H9 (cell line): ENCODE data around the gene NFKBIZ. TPM values are rescaled to one million over a fixed set of nuclear protein-coding genes. Genes with fewer than 3 reads are reported as not detected.

Experiments used
- DNase-seq: peaks from one replicate; pipeline ENCODE4 v3.0.0-alpha.2; 2017
- H2AFZ ChIP-seq: one replicate; pipeline ENCODE4 v1.6.1; 2013; ENCODE audit warnings: mild to moderate bottlenecking, low read length, control low read depth, moderate library complexity
- H2AK5ac ChIP-seq: 2 replicates; pipeline ENCODE4 v1.6.1; 2013; ENCODE audit warnings: low read length, control low read depth, mixed read lengths; ENCODE audit not compliant: insufficient read length
- H2BK120ac ChIP-seq: one replicate; pipeline ENCODE4 v1.6.1; 2013; ENCODE audit warnings: low read depth, mild to moderate bottlenecking, low read length, control low read depth, inconsistent platforms; ENCODE audit not compliant: poor library complexity, severe bottlenecking
- H2BK12ac ChIP-seq: 2 replicates; pipeline ENCODE4 v1.6.1; 2013; ENCODE audit warnings: low read length, control low read depth, mixed read lengths, low read depth; ENCODE audit not compliant: insufficient read length
- H2BK15ac ChIP-seq: 2 replicates; pipeline ENCODE4 v1.6.1; 2013; ENCODE audit warnings: low read depth, low read length, control low read depth
- H2BK20ac ChIP-seq: one replicate; pipeline ENCODE4 v1.6.1; 2013; ENCODE audit warnings: low read depth, mild to moderate bottlenecking, low read length, control low read depth, inconsistent platforms; ENCODE audit not compliant: poor library complexity, severe bottlenecking
- H2BK5ac ChIP-seq: 2 replicates; pipeline ENCODE4 v1.6.1; 2013; ENCODE audit warnings: low read length, control low read depth, mixed read lengths; ENCODE audit not compliant: insufficient read length
- H3K14ac ChIP-seq: 2 replicates; pipeline ENCODE4 v1.6.1; 2013; ENCODE audit warnings: low read length, control low read depth; ENCODE audit not compliant: insufficient read depth
- H3K18ac ChIP-seq: 2 replicates; pipeline ENCODE4 v1.6.1; 2013; ENCODE audit warnings: low read depth, mild to moderate bottlenecking, mixed read lengths, low read length, control low read depth; ENCODE audit not compliant: insufficient read length
- H3K23ac ChIP-seq: 2 replicates; pipeline ENCODE4 v1.6.1; 2013; ENCODE audit warnings: low read length, control low read depth, mixed read lengths, low read depth; ENCODE audit not compliant: insufficient read length
- H3K23me2 ChIP-seq: 2 replicates; pipeline ENCODE4 v1.6.1; 2013; ENCODE audit warnings: low read depth, mild to moderate bottlenecking, mixed read lengths, low read length, control low read depth; ENCODE audit not compliant: insufficient read length, poor library complexity, severe bottlenecking
- H3K27ac ChIP-seq: 2 replicates; pipeline ENCODE4 v1.5.1; 2013; ENCODE audit warnings: low read length, control low read depth, mixed read lengths, low read depth; ENCODE audit not compliant: insufficient read length
- H3K27me3 ChIP-seq: 2 replicates; pipeline ENCODE4 v1.6.1; 2013; ENCODE audit warnings: low read length, control low read depth, inconsistent platforms; ENCODE audit not compliant: insufficient read depth
- H3K4ac ChIP-seq: 2 replicates; pipeline ENCODE4 v1.6.1; 2013; ENCODE audit warnings: low read depth, mild to moderate bottlenecking, control low read depth, inconsistent platforms, low read length, moderate library complexity
- H3K4me1 ChIP-seq: 2 replicates; pipeline ENCODE4 v1.6.1; 2013; ENCODE audit warnings: low read length, control low read depth, inconsistent platforms; ENCODE audit not compliant: insufficient read depth
- H3K4me2 ChIP-seq: 2 replicates; pipeline ENCODE4 v1.6.1; 2013; ENCODE audit warnings: low read length, control low read depth, mixed read lengths; ENCODE audit not compliant: insufficient read length, insufficient read depth
- H3K56ac ChIP-seq: 2 replicates; pipeline ENCODE4 v1.6.1; 2013; ENCODE audit warnings: low read depth, mild to moderate bottlenecking, mixed read lengths, low read length, control low read depth; ENCODE audit not compliant: insufficient read length
- H3K79me1 ChIP-seq: 2 replicates; pipeline ENCODE4 v1.6.1; 2013; ENCODE audit warnings: low read depth, mild to moderate bottlenecking, moderate library complexity, low read length, control low read depth, inconsistent platforms; ENCODE audit not compliant: insufficient read depth, poor library complexity, severe bottlenecking
- H3K79me2 ChIP-seq: 2 replicates; pipeline ENCODE4 v1.6.1; 2013; ENCODE audit warnings: low read length, control low read depth, inconsistent platforms; ENCODE audit not compliant: insufficient read depth
- H3K9ac ChIP-seq: 2 replicates; pipeline ENCODE4 v1.6.1; 2013; ENCODE audit warnings: low read length, control low read depth, mixed read lengths; ENCODE audit not compliant: insufficient read length; ENCODE audit errors: extremely low read depth
- H3K9me3 ChIP-seq: one replicate; pipeline ENCODE4 v1.6.1; 2013; ENCODE audit warnings: low read depth, low read length, inconsistent platforms; ENCODE audit not compliant: control insufficient read depth
- H3T11ph ChIP-seq: one replicate; pipeline ENCODE4 v1.6.1; 2013; ENCODE audit warnings: mild to moderate bottlenecking, low read length, control low read depth, inconsistent platforms
- H4K20me1 ChIP-seq: one replicate; pipeline ENCODE4 v1.6.1; 2013; ENCODE audit not compliant: control insufficient read depth, insufficient read length, insufficient read depth
- H4K5ac ChIP-seq: 2 replicates; pipeline ENCODE4 v1.6.1; 2013; ENCODE audit warnings: low read depth, mild to moderate bottlenecking, mixed read lengths, low read length, control low read depth; ENCODE audit not compliant: insufficient read length
- H4K8ac ChIP-seq: replicated peaks from 2 replicates; pipeline ENCODE4 v1.6.1; 2013; ENCODE audit warnings: low read length, control low read depth, mixed read lengths, low read depth; ENCODE audit not compliant: insufficient read length
- H4K91ac ChIP-seq: 2 replicates; pipeline ENCODE4 v1.6.1; 2013; ENCODE audit warnings: low read depth, mild to moderate bottlenecking, moderate library complexity, mixed read lengths, low read length, control low read depth; ENCODE audit not compliant: insufficient read length
- H3K27ac Mint-ChIP-seq, 3 experiments: 2 replicates in 2 of 3; 3 replicates in 1 of 3; pipeline ENCODE4 v1.8.0; 2020 to 2021; ENCODE audit warnings: mixed read lengths in 3 of 3, mild to moderate bottlenecking in 1 of 3, moderate library complexity in 1 of 3
- H3K27me3 Mint-ChIP-seq: 2 replicates; pipeline ENCODE4 v1.8.0; 2021; ENCODE audit warnings: low read depth, mild to moderate bottlenecking, moderate library complexity, mixed read lengths
- H3K36me3 Mint-ChIP-seq, 3 experiments: 2 replicates in 2 of 3; 3 replicates in 1 of 3; pipeline ENCODE4 v1.8.0; 2020 to 2021; ENCODE audit warnings: low read depth in 3 of 3, mixed read lengths in 3 of 3; ENCODE audit not compliant: insufficient read depth in 1 of 3
- H3K4me1 Mint-ChIP-seq, 2 experiments: 2 replicates each; pipeline ENCODE4 v1.8.0; 2020; ENCODE audit warnings: mixed read lengths in 2 of 2
- H3K4me3 Mint-ChIP-seq, 2 experiments: 2 replicates in 1 of 2; 3 replicates in 1 of 2; pipeline ENCODE4 v1.8.0; 2020 to 2021; ENCODE audit warnings: mild to moderate bottlenecking in 2 of 2, mixed read lengths in 2 of 2, moderate library complexity in 1 of 2
- H3K9me3 Mint-ChIP-seq, 2 experiments: 2 replicates in 1 of 2; 3 replicates in 1 of 2; pipeline ENCODE4 v1.8.0; 2020; ENCODE audit warnings: mild to moderate bottlenecking in 2 of 2, mixed read lengths in 2 of 2, moderate library complexity in 1 of 2
- CTCF ChIP-seq: fragments of 200-600 bp; sonication (generic); conservative IDR thresholded peaks from 3 replicates; pipeline ENCODE4 v1.8.0; 2021; ENCODE audit warnings: antibody characterized with exemption, mild to moderate bottlenecking
- WGBS: extraction: QIAGEN DNeasy Blood & Tissue Kit; methylation state at CpG from one replicate; pipeline ENCODE4 v1.1.7; 2013; ENCODE audit warnings: missing lambda C conversion rate, low lambda C conversion rate, mixed read lengths; ENCODE audit not compliant: insufficient read length; ENCODE audit errors: extremely low coverage; 5-methylcytosine and 5-hydroxymethylcytosine counted together
- total RNA-seq: library from RNA; stranded (reverse); gene quantifications from 2 replicates; pipeline ENCODE4 v1.2.1, GENCODE V29; 2021

NFKBIZ gene
- total RNA-seq, 1 experiment from 2014 or later = 11.1 TPM

GRCh38 chr3:101865751-101866509 lies 16.6 kb downstream of the NFKBIZ start:
- Histone ChIP-seq H2BK15ac (no peak overlapping the region), H4K91ac (no peak overlapping the region), H3K4me1 (no peaks in the 10 kb centered on the region), H3T11ph (no peak overlapping the region), H3K9ac (no peak overlapping the region), H3K4ac (no peak overlapping the region), H4K5ac (no peak overlapping the region), H3K9me3 (no peaks in the 10 kb centered on the region), H2BK5ac (no peak overlapping the region), H2BK120ac (no peak overlapping the region), H3K79me1 (no peaks in the 10 kb centered on the region), H2AK5ac (no peak overlapping the region), H3K23ac (no peak overlapping the region), H2AFZ (no peak overlapping the region), H3K56ac (no peak overlapping the region), H2BK20ac (no peak overlapping the region), H3K14ac (no peak overlapping the region), H3K23me2 (no peaks in the 10 kb centered on the region), H3K4me2 (no peak overlapping the region), H2BK12ac (no peak overlapping the region), H3K27ac (no peak overlapping the region), H3K18ac (no peak overlapping the region), H4K8ac (no peak overlapping the region), H3K79me2 (no peaks in the 10 kb centered on the region), H4K20me1 (no peaks in the 10 kb centered on the region), H3K27me3 (no peaks in the 10 kb centered on the region)
- Mint-ChIP-seq H3K27me3 (no peaks in the 10 kb centered on the region), H3K4me1 (peaks cover 3 to 4% of the 10 kb centered on the region in 2 experiments; a peak in 3 of 4 replicates), H3K9me3 (no peaks in the 10 kb centered on the region), H3K4me3 (no peak overlapping the region), H3K27ac (peak overlapping the region in 1 of 3 experiments; percentile 34; a peak in 1 of 7 replicates), H3K36me3 (peaks cover 0 to 4% (median 3%) of the 10 kb centered on the region in 3 experiments; a peak in 4 of 7 replicates)
- WGBS = no CpG with 5 or more reads among the region's 5 CpGs
- DNase-seq = peak; percentile 48
- TF ChIP-seq CTCF = peak; percentile 33
